IMR-90 (cell line): ENCODE data around the gene ZNF618. TPM values are rescaled to one million over a fixed set of nuclear protein-coding genes. Genes with fewer than 3 reads are reported as not detected.

Experiments
- ATAC-seq: fragments of 200-7000 bp; cut with Tn5 transposase; 2 replicates; pipeline ENCODE4 v1.9.1; 2020; ENCODE audit warnings: low read depth, mild to moderate bottlenecking, moderate library complexity
- BruUV-seq: library from RNA; stranded (reverse); fragments of 400-500 nt; replicated peaks from 2 replicates; lab custom pipeline; 2021; lab: Mats Ljungman, UMichigan
- CTCF ChIA-PET: fragments of 300-600 bp; formaldehyde crosslinking; extraction: SDS; loops from one replicate; lab custom pipeline; 2021; ENCODE audit warnings: antibody characterized with exemption; lab: Yijun Ruan, JAX
- POLR2A ChIA-PET: fragments of 300-600 bp; sonication (Branson Sonifier 250); formaldehyde crosslinking; loops from one replicate; lab custom pipeline; 2022; ENCODE audit warnings: antibody characterized with exemption; ENCODE audit not compliant: unreplicated experiment; lab: Charles Lee
- DNase-seq: peaks from one replicate; pipeline ENCODE4 v3.0.0; 2013
- H2AFZ ChIP-seq: replicated peaks from 2 replicates; pipeline ENCODE3; 2013; ENCODE audit warnings: low read length, mild to moderate bottlenecking; ENCODE audit not compliant: poor library complexity
- H2AK5ac ChIP-seq: 2 replicates; pipeline ENCODE4 v1.6.1; 2013; ENCODE audit warnings: low read depth, low read length, inconsistent platforms
- H2AK9ac ChIP-seq: replicated peaks from 2 replicates; pipeline ENCODE3; 2013; ENCODE audit warnings: mild to moderate bottlenecking, low read depth, low read length, moderate library complexity; ENCODE audit not compliant: poor library complexity
- H2BK120ac ChIP-seq: 2 replicates; pipeline ENCODE4 v1.6.1; 2013; ENCODE audit warnings: low read depth, low read length, inconsistent platforms
- H2BK15ac ChIP-seq: 3 replicates; pipeline ENCODE4 v1.6.1; 2013; ENCODE audit warnings: low read depth, low read length, inconsistent platforms
- H2BK20ac ChIP-seq: 2 replicates; pipeline ENCODE4 v1.6.1; 2013; ENCODE audit warnings: low read depth, mild to moderate bottlenecking, inconsistent platforms, low read length, moderate library complexity
- H2BK5ac ChIP-seq: 2 replicates; pipeline ENCODE4 v1.6.1; 2013; ENCODE audit warnings: mild to moderate bottlenecking, low read depth, low read length, inconsistent platforms; ENCODE audit not compliant: poor library complexity, severe bottlenecking
- H3K14ac ChIP-seq: replicated peaks from 2 replicates; pipeline ENCODE4 v1.6.1; 2013; ENCODE audit warnings: low read depth, low read length, inconsistent platforms
- H3K18ac ChIP-seq: 2 replicates; pipeline ENCODE4 v1.6.1; 2013; ENCODE audit warnings: low read depth, low read length, control low read depth
- H3K23ac ChIP-seq: 2 replicates; pipeline ENCODE4 v1.6.1; 2013; ENCODE audit warnings: low read depth, low read length, inconsistent platforms
- H3K27ac ChIP-seq: 2 replicates; pipeline ENCODE4 v1.5.1; 2013; ENCODE audit warnings: mild to moderate bottlenecking, control low read depth, low read length; ENCODE audit not compliant: insufficient read depth
- H3K27me3 ChIP-seq: 2 replicates; pipeline ENCODE4 v1.6.1; 2013; ENCODE audit warnings: low read length; ENCODE audit not compliant: control insufficient read depth, insufficient read depth
- H3K36me3 ChIP-seq: 2 replicates; pipeline ENCODE4 v1.6.1; 2013; ENCODE audit warnings: low read length, mixed read lengths; ENCODE audit not compliant: control insufficient read depth, insufficient read depth
- H3K4ac ChIP-seq: 2 replicates; pipeline ENCODE4 v1.6.1; 2013; ENCODE audit warnings: low read depth, low read length, inconsistent platforms
- H3K4me1 ChIP-seq: 2 replicates; pipeline ENCODE4 v1.6.1; 2013; ENCODE audit warnings: low read length, mixed read lengths; ENCODE audit not compliant: control insufficient read depth, insufficient read depth
- H3K4me2 ChIP-seq: 2 replicates; pipeline ENCODE4 v1.6.1; 2013; ENCODE audit warnings: low read depth, mild to moderate bottlenecking, control low read depth, low read length, moderate library complexity
- H3K4me3 ChIP-seq: 2 replicates; pipeline ENCODE4 v1.5.1; 2013; ENCODE audit warnings: low read depth, mild to moderate bottlenecking, control low read depth, low read length, moderate library complexity; ENCODE audit not compliant: insufficient read depth
- H3K56ac ChIP-seq: 2 replicates; pipeline ENCODE4 v1.6.1; 2013; ENCODE audit warnings: low read length, inconsistent platforms; ENCODE audit not compliant: insufficient read depth; ENCODE audit errors: extremely low read depth
- H3K79me1 ChIP-seq, 2 experiments: 2 replicates each; pipeline ENCODE4 v1.6.1; 2013; ENCODE audit warnings: low read length in 2 of 2, inconsistent platforms in 1 of 2, low read depth in 1 of 2
- H3K9ac ChIP-seq: 2 replicates; pipeline ENCODE4 v1.6.1; 2013; ENCODE audit warnings: low read depth, low read length, control low read depth
- H3K9me1 ChIP-seq: 2 replicates; pipeline ENCODE4 v1.6.1; 2013; ENCODE audit warnings: low read length, inconsistent platforms; ENCODE audit not compliant: insufficient read depth
- H3K9me3 ChIP-seq: 2 replicates; pipeline ENCODE4 v1.6.1; 2013; ENCODE audit warnings: low read length; ENCODE audit not compliant: control insufficient read depth, insufficient read depth
- H4K20me1 ChIP-seq: 2 replicates; pipeline ENCODE4 v1.6.1; 2013; ENCODE audit warnings: low read length, inconsistent platforms; ENCODE audit not compliant: insufficient read depth
- H4K5ac ChIP-seq: 2 replicates; pipeline ENCODE4 v1.6.1; 2013; ENCODE audit warnings: mild to moderate bottlenecking, low read depth, low read length, control low read depth
- H4K8ac ChIP-seq, 2 experiments: 2 replicates each; pipeline ENCODE4 v1.6.1; 2013; ENCODE audit warnings: low read depth in 2 of 2, low read length in 2 of 2, control low read depth in 1 of 2, inconsistent platforms in 1 of 2
- H4K91ac ChIP-seq: 2 replicates; pipeline ENCODE4 v1.6.1; 2013; ENCODE audit warnings: low read depth, low read length, inconsistent platforms; ENCODE audit not compliant: insufficient read depth
- CTCF ChIP-seq: conservative IDR thresholded peaks from 2 replicates; pipeline ENCODE4 v1.5.1; 2012; ENCODE audit warnings: mild to moderate bottlenecking, low read depth, low read length, improper control_type of control experiment
- NFE2L2 ChIP-seq: fragments of 150-350 bp; IDR thresholded peaks from 2 replicates; pipeline ENCODE4 v1.6.1; 2016; ENCODE audit warnings: low read depth, mild to moderate bottlenecking, low read length
- WGBS, 2 experiments: methylation state at CpG; one replicate each; pipeline versions ENCODE4 v1.1.5 to v1.1.7; 2013; ENCODE audit warnings: missing lambda C conversion rate in 2 of 2; ENCODE audit not compliant: insufficient read length in 1 of 2; ENCODE audit errors: extremely low coverage in 2 of 2; 5-methylcytosine and 5-hydroxymethylcytosine counted together
- dilution Hi-C: fragments of 300-500 bp; cut with HindIII; formaldehyde crosslinking; loops from one replicate; pipeline ENCODE4 v1.14.3; 2018; ENCODE audit warnings: low sequenced_read_pairs; ENCODE audit not compliant: unreplicated experiment
- in situ Hi-C: fragments of 300-500 bp; cut with MboI; formaldehyde crosslinking; loops from 3 replicates; pipeline ENCODE4 v1.14.3; 2019; ENCODE audit warnings: low sequenced_read_pairs, inconsistent platforms, mixed read lengths
- intact Hi-C: fragments of 100-400 bp; cut with micrococcal nuclease; formaldehyde crosslinking; loops from 2 replicates; pipeline ENCODE4 v1.10.0; 2022
- polyA plus RNA-seq, 3 experiments: library from polyadenylated mRNA; depleted of rRNA; stranded (reverse); fragments of >200 nt; gene quantifications; 2 replicates each; pipeline ENCODE4 v1.2.3, GENCODE V29; 2012; ENCODE audit warnings: low replicate concordance in 1 of 3
- total RNA-seq: library from RNA; depleted of rRNA; stranded (reverse); fragments of >200 nt; gene quantifications from 2 replicates; pipeline ENCODE4 v1.2.3, GENCODE V29; 2012
- TF ChIP-seq, protein P1 (sequence below): fragments of 150-350 bp; IDR thresholded peaks from 2 replicates; pipeline ENCODE4 v1.6.1; 2017; ENCODE audit warnings: mild to moderate bottlenecking, antibody characterized with exemption, low read length, low read depth

ZNF618 gene
- total and polyA plus RNA-seq, 2 of the 4 experiments (the other 2 are of a cell fraction): 8.2 to 9.4 TPM

- Histone ChIP-seq H4K20me1 (peaks cover 31% of the 10 kb centered on the region), H4K91ac (no peak overlapping the region), H2AK5ac (no peak overlapping the region), H3K27ac (no peak overlapping the region), H3K9me1 (peaks cover 34% of the 10 kb centered on the region), H3K9me3 (no peaks in the 10 kb centered on the region; the same call in 1 of the 2 replicates), H2BK5ac (no peak overlapping the region), H3K27me3 (no peaks in the 10 kb centered on the region), H3K4ac (no peak overlapping the region), H2AK9ac (no peak overlapping the region), H4K5ac (no peak overlapping the region), H4K8ac (no peak overlapping the region), H2BK20ac (no peak overlapping the region), H2BK120ac (no peak overlapping the region), H3K14ac (no peak overlapping the region), H3K79me1 (peaks cover 33 to 86% of the 10 kb centered on the region in 2 experiments), H3K4me3 (no peak overlapping the region), H3K36me3 (peaks cover 14% of the 10 kb centered on the region; the same call in 1 of the 2 replicates), H3K23ac (no peak overlapping the region), H2BK15ac (no peak overlapping the region), H3K56ac (no peak overlapping the region), H3K9ac (no peak overlapping the region), H2AFZ (no peak overlapping the region), H3K18ac (no peak overlapping the region), H3K4me2 (no peak overlapping the region), H3K4me1 (peaks cover 14% of the 10 kb centered on the region)
- ChIA-PET CTCF (no interaction called here), POLR2A (no interaction called here)
- dilution Hi-C loops: no loop called here
- TF ChIP-seq, protein P1, sequence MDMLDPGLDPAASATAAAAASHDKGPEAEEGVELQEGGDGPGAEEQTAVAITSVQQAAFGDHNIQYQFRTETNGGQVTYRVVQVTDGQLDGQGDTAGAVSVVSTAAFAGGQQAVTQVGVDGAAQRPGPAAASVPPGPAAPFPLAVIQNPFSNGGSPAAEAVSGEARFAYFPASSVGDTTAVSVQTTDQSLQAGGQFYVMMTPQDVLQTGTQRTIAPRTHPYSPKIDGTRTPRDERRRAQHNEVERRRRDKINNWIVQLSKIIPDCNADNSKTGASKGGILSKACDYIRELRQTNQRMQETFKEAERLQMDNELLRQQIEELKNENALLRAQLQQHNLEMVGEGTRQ: no peak
- TF ChIP-seq CTCF (no peak), NFE2L2 (no peak)
- intact Hi-C loops: no loop called here
- in situ Hi-C loops: no loop called here
- WGBS, 2 experiments: 94% methylated on average over 3 of the region's 5 CpGs; no CpG with 5 or more reads in 1 of the 2 experiments
- DNase-seq (peak; percentile 25), ATAC-seq (peak; percentile 84)
- no TSS peak for BruUV-seq
Measured at GRCh38 chr9:113973963-113974413, 97.9 kb downstream of the ZNF618 start.
